Stimulated activated CD8-positive, alpha-beta memory T cell treated with anti-CD3 and anti-CD28 coated beads, Interleukin-15, amount 100 ng/mL, for 48 hours (primary cell): ENCODE results near the gene ADAT3.

Experiments used
- DNase-seq, 2 donors: peaks; one replicate each; pipeline ENCODE4 v3.0.0-alpha.2; 2020; ENCODE audit warnings: low read depth in 2 of 2

Gene ADAT3

DNA sequence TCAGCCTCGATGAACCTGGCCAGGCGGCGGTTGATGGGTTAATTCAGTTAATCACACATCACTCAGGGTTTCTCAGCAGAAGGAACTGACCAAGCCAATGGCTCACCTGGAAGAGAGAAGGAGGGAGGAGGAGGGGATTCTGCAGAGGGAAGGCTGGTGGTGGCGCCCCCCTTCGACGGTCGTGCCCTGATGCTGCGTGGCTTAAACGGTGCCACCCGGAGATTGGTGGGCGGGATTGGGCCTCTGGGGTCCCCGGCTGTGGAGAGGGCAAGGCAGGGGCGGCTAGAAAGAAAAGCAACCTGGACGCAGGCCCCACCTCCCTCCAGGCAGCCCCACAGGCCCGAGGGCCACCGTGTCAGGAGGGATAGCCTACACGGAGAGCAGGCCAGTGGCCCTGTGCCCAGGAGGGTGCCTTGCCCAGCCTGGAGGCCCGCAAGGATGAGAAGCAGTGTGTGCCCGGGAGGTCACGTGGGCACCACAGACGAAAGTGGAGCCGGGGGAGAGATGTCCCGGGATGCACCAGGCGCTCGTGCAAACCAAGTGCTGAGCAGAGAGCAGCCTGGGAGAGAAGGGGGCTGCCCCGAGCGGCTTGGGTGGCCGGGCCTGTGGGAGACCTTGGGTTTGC is 51.8 kb downstream of the ADAT3 start:
- no peak for DNase-seq

DNA sequence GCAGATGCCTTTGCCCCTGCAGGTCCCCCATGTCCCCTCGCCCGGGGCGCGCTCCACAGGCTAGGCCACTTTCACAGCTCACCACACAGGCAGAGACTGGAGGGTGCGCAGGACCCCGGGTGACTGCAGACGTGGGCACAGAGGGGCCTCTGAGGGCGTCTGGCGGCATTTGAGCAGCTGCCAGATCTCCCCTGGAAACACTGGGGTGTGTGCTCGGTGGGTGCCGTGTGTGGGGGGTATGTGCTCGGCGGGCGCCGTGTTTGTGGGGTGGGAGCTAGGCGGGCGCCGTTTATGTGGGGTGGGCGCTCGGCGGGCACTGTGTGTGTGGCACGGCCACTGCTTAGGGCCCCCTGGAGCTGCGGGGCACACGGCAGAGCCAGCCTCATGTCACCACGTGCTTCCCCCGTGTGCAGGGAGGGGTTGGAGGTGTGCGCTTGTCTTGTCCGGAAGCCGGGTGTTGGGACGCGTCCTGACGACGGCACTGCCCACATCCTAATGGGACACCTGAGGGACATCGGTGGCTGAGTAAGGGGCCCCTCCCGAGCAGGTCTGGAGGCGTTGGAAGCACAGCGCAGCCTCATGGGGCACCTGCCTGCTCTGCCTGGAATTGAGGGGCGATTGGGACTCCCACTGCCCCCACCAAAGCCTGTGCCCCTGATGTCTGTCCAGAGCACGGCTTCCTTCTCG is 52.5 kb downstream of the ADAT3 start:
- DNase-seq: no peak

DNA sequence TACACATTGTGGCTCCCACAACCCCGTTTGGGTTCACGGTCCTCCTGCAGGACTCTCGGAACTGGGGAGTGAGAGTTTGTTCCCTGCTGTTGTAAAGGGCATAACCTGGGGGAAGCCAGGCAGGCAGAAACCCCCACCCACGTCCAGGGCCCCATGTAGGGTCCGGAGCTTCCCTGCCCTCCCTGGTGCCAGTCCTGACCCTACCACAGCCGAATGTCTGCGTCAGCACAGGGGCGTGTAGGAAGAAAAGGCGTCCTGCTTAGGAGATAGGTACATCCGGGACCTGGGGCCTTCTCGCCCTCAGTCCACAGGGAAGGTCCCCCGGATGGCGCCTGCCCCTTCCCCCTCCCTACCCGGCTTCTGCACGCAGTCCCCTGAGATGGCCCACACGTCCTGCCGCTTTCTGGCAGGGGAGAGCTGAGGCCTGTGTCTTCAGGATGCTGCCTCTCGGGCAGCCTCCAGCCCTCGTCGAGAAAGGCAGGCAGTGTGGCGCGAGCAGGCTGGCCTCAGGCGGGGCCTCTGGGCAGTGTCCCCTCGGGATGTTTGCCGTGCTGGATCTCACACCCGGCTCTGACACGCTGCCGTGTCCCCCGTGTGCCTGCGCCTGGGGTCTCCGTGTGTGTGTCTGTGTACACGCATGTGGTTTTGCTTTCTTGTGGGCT is 54.9 kb downstream of the ADAT3 start:
- DNase-seq: no peak

DNA sequence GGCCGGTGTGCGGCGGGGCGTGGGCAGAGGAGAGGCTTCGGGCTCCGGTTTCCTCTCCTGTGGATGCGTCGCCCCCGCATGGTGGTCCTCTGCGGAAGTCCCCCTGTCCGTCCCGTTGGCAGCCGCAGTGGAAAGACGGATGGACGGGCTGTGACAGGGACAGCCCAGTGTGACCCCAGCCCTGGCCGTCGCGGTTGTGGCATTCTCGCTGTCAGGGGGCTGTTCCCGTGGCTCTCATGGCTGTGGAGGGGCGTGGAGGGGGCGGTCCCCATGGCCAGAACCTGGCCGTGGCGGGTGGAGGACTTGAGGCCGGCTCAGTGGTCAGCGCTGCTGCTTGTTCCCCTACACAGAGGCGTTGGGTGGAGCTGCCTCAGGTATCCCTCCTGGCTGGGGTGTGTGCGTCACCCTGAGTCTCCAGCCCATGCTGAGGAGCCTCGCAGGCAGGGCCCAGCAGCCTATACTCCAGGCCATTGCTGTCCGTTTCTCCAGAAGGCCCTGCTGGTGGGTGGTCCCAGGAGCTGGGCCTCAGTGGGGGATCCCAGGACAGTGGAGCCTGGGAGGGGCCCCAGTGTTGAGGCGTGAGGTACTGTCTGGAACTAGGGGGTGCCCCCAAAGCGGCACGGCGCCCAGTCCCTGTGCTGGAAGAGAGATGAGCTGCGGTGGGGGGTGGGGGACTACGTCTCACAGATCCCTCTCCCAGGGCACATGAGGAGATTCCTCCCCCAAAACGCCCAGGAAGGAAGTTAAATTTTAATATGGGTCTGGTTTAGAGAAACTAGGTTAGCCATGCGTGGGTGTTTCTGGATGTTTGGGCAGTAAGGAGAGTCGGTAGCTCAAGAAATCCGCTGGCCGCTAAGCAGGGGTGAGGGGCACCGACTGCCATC is 56.0 kb downstream of the ADAT3 start:
- DNase-seq: no peak

DNA sequence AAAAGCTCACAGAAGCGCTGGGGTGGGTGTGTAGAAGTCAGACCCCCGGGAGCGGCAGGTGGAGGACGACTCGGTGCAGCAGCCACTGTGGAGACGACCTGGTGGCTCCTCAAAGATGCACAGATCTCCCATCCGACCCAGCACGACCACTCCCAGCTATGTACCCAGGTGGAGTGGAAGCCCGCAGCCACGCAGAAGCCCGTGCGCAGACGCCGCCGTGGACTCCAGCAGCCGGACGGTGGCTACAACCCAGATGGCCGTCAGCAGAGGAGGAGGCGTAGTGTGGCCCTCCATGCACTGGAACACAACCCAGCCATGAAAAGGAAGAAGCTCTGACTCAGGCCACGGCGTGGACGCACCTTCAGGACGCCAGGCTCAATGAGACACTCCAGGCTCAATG is 57.5 kb downstream of the ADAT3 start:
- DNase-seq: no peak
